HG03520 (cell line): ENCODE measurements around the gene DUSP9.

ENCODE experiments used
- ATAC-seq: cut with Tn5 transposase; IDR thresholded peaks from one replicate; pipeline ENCODE4 v1.9.1; 2021; ENCODE audit warnings: mild to moderate bottlenecking, moderate library complexity; ENCODE audit not compliant: unreplicated experiment

Gene DUSP9

DNA sequence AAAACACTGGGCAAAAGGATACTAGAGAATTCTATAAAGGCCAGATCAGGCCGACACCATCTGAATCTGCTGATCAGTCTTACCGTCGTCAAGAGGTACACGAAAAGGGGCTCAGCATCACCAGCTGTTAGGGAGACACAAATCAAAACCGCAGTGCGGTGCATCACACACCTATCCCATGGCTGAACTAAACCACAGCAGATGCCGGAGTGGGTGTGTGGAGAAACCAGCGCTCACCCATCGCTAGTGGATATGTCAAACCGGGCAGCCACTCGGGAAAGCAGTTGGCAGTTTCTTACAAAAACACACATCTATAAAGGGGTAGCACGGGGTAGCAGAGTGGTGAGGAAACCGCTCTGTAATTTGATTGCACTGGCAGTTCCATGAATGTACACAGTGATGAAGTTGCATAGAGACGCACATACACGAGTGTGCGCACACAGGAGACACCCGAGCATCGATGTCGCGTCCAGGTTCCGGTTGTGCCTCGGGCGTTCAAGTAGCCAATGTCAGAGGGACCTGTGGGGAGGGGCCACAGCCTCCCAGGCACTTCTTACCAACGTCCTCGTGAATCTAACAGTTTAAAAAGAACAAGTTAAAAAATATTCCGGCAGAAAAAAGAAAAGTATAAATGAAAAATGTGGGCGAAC is 24.9 kb upstream of the DUSP9 start:
- no peak for ATAC-seq

DNA sequence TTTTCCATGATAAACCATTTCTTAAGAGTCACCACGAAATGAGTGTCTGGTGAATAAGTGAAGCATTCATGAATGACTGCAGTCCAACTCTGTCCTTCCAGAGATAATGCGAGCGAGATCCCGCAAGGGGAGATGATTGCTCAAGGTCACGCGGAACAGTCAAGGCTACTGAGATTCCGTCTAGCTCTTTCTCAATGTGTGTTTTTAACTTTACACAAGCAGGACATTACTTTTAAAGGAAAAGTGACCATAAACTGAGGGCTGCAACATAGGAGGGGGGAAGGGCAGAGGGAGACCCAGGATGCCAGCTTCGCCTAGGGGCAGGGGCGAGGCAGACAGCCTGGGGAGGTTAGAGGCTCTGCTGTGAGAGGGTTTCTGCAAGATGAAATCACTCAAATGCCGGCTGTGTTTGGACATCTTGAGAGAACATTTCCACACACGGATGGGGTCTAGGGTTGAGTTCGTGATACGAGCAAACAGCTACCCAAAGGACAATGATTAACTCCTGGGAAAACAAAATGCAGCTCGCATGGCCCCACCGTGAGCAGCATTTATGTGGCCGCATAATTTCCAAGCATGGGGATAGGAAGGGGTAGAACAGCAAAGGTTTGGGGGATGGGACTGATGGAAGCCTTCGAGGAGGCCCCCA is 24.2 kb upstream of the DUSP9 start:
- ATAC-seq = no peak

DNA sequence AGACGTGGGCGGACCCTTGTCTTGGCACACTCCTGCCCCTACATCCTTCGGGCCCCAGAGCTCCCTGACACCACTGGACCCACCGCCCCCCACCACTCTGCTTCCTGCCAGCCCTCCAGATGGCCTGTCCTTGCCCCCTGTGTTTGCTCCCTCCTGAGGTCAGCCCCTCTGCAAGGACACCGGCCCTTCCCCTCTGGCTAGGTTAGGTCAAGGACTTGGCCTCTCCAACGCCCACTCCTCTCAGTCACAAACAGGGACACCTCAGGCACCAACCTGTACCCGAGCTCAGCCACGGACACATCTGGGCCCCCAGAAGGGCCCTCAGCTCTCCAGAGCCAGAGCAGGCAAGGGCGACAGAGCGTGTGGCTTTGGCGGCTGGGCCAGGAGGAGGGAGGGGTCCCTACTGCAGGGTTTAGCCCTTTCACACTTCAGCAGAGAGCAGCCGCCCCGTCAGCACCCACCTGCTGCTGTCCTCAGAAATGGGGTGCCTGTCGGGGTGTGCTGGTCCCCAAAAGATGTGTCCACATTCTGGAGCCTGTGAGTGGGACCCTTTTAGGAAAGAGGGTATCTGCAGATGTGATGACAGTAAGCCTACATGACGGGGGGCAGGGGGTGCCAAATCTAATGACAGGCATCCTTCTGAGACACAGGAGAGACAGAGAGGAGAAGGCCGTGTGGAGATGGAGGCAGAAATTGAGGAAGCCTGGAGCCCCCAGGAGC is 23.5 kb upstream of the DUSP9 start:
- no peak for ATAC-seq

DNA sequence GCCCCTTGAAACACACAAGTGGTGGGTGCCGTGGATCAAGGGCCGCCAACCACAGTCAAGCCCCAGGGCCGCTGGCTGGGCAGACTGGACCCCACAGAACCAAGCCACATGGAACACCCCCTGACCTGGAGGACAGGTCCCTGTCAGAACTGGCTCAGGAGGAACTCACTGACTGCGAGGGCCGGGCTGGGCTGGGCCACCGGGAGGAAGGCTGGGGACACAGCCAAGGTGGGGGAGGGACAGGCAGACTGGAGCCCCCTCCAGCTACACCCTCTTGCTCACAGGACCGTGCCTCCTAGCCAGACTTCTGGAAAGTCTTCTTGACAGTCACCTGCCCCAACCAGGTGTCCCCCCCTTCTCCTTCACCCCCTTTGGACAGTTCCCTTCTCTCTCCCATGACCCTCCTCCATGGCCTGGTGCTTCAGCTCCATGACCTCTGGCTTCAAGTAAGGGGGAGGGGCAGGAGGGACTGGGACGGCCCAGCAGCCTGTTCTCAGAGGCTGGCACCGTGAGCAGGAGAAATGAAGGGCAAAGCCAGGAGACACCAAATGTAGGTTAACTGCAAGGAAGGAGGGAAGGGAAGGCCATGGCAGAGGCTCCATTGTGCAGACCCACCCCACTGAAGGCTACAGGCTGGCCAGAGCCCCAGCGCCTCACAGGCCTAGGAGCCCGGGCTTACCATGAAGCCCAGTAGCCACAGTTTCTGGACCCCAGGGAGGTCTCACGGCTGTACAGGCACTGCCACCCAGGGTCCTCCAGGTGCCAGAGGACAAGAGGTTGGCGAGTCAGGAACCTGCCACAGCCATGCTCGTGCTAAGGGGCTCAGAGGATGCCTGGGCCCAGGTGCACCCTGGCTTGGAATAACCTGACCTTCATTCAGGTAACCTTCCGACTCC is 22.6 kb upstream of the DUSP9 start:
- ATAC-seq = no peak

DNA sequence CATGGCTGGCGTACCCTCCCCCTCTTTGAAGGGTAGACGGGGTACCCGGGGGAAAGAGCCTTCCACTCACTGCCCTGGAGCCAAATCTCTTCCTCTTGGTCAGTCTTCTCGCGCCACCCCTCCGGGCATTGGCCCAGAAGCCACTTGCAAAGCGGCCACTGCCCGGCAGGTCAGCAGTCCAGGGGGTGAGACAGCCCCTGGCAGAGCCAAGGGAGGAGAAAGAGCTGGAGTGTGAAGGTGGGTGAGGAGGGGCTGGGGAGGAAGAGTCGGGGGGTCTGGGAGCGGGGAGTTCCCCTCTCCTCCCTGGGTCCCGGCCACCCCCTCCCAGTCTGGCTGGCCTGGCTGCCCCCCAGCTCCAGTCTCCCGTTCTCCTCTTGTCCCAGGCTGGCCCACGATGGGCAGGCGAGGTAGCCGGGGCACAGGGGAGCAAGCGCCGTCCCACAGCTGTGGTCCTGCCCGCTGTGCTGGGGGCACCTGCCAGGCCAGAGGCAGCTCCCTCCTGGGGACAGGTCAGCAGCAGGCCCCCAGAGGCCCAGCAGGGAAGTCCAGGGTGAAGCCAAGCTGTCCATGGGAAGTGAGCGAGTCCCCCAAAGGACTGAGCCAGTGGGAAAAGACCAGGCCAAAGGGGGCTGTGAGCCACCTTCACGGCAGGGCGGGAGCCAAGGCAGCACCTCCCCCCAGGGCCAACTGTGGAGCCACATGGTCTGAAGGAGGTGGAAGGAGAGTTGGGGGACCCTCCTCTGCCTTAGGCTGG is 21.6 kb upstream of the DUSP9 start:
- no peak for ATAC-seq

DNA sequence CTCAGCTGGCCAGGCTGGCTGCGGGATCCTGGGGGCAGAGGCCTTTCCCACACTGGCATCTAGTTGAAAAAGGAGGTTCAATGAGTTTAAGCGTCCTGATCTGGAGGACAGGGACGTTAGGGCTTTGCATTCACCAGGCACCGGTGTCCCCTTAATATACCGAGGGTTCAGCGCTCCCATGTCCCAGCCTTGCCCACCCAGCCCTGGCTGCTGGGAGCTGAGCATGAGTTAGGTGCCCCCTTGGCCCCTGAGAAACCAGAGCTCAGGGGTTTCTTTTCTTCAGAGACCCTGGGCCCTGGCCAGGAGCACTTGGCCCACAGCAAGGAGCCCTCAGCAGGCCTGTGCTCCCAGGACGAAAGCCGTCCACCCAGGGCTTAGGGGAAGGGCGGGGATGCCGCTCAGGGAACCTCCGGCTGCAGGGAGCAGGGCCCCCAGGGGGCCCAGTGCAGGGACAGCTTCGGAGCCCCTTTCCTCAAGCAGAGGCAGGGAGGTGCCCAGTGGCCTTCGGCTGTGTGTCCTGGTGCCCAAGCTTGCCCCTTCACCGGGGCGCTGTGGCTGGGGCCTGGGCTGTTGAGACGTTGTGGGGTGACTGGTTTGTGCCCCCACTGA is 20.9 kb upstream of the DUSP9 start:
- ATAC-seq = no peak

DNA sequence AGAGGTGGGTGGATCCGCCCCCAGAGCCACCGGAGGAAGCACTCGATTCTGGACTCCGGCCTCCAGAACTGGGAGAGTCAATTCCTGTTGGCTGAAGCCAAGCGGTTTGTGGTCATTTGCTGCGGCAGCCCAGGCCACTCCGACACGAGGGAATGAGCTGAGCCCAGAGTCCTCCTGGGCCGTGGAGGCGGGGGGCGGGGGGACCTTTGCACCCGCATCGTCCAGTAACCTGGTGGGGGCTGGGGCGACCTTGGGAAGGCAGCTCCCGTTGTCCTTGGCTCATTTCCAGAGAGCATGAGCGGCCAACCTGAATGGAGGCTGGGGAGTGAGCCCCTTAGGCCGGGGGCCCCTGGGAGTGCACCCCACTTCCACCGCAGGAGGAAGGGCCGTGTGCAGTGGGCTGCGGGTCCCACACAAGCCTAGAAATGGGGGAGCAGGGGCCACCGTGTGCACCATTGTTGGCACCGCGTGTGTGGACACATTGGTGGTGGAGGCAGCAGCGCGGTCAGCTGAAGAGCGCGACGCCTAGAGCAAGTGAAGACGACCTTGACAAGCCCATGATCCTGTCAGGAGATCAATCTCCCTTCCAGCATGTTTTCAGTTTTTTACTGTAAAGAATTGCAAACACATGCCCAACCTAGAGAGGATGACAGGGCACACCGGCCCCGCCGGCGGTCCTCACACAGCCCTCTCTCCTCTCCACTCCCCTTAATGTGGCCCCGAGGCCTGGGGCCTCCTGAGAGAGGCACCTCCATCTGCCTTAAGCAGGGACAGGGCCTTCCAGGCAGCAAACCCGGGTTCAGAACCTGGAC is 19.9 kb upstream of the DUSP9 start:
- no peak for ATAC-seq

DNA sequence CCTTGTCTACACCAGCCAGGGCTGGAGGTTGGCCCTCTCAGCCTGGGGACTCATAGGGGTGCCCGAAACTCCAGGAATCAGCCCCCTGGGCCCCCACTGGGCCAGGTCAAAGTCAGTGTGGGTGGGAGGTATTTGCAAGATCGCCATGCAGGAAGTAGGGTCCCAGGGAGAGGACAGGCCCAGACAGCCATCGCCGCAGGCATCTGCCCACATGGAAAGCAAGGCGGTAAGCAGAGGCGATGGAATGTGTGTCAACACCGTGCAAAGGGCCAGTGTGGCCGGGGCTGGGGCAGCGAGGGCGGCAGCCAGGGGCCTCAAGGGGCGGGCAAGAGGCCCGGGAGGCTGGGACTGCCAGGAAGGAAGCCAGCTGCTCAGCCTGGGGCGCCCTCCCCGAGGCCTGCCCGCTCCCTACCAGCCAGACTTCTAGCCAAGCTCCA is 19.3 kb upstream of the DUSP9 start:
- ATAC-seq = no peak

DNA sequence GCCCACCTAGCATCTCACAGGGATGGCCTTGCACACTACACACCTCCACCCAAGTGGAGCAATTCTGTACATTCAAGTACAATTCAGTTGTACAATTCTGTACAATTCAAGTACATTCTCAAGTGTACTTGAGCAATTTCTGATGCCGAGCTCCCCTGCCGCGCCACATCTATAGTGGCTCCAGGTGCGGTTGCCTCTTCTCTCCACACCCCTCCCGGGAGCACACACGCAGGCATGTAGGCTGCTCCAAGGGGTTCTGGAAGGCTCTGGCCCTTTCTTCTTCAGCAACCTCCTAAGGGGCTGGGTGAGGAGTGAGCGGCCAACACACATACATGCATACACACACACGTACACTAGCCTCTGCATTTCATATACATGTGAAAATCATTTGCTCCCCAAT is 18.9 kb upstream of the DUSP9 start:
- ATAC-seq = no peak

DNA sequence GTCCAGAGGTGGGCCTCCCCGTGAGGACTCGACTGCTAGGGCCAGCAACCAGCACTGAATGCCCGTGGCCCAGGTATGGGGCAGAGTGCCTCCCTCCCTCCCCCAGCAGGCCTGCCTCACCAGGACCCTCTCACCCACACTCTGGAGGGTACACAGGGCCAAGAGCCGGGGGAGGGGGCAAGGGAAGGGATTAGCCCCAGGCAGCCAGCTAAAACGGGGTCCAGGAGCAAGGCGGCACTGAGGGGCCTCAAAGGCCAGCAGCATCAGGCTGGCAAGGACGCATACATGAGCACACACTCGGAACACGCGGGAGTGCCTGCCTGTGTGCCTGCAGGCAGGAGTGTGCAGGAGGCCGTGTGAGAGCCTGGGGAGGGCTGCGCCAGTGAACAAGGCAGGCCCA is 18.3 kb upstream of the DUSP9 start:
- no peak for ATAC-seq

DNA sequence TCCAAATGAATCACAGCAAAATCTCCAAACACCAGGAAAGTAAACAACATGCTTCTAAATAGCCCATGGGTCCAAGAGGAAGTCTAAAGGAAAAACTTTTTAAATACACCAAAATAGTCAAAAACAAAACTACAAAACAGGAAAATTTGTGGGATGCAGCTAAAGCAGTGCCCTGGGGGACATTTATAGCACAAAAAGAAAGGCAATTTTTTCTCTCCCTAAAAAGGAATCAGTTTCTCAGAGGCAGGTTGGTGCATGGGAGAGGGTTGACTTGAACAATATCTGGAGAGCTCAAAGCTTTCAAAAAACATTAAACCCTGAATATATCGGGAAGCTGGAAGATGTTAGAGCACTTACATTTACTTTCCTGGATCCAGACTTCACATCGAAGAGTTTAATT is 15.7 kb upstream of the DUSP9 start:
- no peak for ATAC-seq

DNA sequence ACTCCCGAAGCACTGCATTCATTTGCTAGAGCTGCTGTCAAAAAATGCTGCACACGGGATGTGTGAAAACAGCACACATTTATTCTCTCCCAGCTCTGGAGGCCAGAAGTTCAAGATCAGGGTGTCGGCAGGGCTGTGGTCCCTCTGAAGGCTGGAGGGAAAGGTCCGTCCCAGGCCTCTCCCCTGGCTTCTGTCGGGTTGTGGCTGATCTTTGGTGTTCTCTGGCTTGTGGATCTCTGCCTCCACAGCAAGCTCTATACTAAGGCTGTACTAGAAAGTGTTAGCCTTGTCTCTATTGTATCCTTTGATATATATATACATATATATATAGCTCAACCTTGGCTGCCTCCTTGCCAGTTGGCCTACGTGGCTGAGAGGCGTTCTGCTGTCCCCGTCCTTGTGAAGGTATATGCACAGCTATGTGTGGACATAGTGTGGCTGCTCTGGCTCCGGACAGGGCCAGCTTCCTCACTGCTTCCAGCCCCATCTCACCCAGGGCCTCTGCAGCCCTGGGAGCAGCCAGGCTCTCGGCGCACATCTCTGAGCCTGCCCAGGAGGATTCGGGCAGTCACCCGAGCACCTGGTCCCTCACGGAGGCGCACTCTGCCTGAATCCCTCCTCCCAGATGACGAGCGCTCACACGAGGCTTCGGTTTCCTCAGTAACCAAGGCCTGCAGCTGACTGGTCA is 15.0 kb upstream of the DUSP9 start:
- no peak for ATAC-seq

DNA sequence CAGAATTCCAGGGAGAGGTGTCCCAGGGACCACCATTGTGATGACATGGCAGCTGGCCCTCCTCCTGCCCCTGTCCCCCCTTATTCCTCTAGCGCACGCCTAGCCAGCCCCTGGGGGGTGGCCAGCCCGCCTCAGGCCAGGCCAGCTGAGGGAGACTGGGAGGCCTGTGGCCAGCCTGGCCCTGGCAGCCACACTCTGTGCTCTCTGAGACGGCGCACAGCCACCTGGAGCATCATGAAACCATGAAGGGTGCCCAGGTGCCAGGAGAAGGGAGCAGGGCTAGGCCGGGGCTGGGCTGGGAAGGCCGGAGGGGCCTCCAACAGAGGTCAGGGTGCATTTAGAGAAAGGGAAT is 14.4 kb upstream of the DUSP9 start:
- ATAC-seq = no peak

DNA sequence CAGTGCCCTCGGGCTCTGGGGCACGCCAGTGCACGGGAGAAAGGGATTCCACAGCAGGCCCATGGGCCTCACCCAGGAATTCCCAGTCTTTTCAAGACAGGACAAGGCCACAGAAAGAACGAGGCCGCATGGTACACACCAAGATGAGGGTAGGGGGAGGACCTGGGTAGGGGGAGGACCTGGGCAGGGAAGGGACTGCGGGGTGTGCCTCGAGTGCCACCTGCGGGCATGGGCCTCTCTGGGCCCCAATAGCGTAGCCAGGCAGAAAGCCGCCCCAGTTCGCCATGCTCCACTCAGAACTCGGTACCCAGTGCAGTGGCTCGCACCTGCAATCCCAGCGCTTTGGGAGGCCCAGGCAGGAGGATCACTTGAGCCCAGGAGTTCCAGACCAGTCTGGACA is 14.0 kb upstream of the DUSP9 start:
- ATAC-seq = no peak

DNA sequence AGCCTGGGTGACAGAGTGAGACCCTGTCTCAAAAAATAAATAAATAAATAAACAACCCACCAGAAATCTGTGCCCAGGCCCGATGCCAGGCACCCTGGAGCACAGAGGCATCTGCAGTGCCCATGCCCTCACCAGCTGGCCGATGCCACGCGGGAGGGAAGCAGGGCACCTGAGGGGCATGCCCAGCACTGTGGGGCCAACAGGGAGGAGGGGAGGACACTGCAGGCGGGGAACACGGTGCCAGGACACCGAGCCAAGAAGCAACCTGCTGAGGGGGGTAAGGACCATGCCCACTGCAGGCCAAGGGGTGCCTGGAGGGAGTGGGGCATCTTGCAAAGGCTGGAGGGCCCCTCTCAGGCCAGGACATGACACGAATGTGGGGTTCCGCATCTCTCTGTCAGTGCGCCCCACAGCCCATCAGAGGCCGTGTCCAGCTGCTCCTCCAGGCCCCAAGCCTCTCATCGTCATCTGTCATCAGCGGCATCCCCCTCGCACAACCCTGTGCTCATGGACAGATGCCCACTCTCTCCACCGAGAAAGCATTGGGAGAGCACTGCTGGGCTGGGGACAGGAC is 13.3 kb upstream of the DUSP9 start:
- ATAC-seq = no peak

DNA sequence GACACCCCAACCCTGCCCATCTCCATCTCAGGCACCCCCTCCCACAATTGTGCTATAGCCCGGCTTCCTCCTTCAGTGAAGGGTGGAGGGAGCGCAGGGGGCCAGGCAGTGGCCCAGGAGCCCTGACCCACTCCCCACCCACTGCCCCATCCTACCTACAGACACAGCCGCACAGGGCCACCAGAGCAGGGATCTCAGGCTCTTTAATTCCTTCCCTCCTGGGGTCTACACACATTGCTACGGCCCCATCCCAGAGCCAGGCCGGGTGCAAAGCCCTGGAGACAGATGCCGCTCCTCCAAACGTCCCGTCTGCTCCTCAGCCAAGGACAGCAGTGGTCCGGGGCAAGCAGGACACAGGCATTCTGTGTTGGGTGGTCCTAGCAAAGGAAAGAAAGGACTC is 12.8 kb upstream of the DUSP9 start:
- no peak for ATAC-seq

DNA sequence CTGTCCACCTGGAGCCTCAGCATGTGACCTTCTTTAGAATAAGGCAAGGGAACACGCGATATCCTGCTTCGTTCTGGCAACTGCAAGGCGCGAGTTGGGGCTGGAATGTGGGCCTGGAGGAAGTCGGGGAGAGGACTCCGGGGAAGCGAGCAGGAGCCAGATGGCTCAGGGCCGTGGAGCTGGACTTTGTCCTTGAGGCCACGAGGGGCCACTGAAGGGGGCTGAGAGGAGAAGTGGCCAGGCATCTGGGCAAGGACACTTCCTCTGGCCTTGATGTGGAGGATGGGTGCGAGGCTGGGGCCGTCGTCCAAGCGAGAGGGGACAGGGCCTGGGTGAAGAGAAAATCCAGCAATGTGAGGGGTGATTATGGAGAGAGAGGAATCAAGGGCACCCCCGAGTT is 12.2 kb upstream of the DUSP9 start:
- no peak for ATAC-seq

DNA sequence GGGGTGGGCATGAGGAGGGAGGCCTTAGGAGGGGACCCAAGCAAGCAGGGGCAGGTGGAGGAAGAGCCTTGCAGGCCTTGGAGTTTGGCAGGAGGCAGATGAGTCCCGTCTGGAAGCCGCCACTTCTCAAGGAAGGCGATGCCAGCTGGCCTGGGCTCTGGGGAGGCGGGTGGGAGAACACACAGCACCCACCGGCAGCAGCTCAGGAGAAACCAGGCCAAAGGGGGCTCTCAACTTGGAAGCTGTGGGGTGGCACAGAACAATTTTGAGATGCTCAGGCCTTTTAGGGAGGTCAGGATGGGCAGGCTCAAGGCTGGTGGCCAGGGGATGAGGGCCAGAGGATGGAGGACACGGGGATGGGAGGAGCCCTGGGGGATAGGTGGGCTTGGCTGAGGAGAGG is 11.6 kb upstream of the DUSP9 start:
- ATAC-seq = no peak
